CD4-positive, alpha-beta T cell treated with Interleukin-4 for 4 hours (primary cell): ENCODE measurements around the gene MRPS18B.

ENCODE experiments used
- DNase-seq: peaks from one replicate; pipeline ENCODE4 v3.0.0-alpha.2; 2020

The MRPS18B gene

DNA sequence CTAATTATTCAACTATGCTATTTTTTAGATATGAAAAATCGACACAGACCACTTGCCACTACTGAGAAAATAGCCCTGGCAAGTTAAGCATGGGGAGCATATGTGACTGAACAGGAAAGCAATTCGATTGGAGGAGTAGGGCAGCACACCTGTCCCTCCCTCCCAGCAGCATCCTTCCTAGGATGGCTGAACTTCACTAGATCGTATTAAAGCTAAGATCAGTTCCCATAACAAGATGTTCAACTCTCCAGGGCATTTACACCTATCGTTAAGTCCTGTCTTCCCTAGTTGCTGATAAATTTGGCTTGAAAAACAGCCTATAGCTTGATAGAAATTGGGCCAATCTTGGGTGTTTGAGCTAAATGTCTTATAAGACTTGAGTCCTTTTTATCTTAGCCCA is 7.6 kb upstream of the MRPS18B start:
- DNase-seq, result no peak

DNA sequence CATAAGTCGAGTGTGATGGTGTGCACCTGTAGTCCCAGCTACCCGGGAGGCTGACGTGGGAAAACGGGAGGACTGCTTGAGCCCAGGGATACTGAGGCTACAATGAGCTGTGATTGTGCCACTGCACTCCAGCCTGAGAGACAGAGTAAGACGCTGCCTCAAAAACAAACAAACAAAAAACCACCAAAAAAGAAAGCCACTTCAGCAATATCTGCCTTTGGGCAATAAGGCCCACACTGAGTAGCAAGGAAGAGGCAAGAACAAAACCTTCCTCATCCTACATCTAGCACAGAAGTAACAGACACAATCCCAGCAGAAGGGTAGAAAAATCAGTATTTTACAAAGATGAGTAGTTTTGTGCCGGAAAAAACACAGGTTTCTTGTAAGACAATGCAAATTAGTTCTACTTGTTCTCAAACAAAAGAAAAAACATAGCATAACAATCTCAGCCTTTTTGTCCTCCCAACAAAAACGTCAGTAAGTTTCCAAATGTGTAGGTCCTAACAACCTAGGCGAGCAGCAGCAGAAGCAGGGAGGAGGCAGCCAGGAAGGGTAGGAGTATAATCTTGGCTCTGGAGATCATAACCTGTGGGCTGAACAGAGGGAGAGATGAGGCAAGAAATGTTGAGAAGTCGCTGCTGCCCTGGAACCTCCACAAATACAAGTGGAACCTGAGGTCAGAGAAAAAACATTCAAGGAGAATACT is 6.3 kb upstream of the MRPS18B start:
- no peak for DNase-seq

DNA sequence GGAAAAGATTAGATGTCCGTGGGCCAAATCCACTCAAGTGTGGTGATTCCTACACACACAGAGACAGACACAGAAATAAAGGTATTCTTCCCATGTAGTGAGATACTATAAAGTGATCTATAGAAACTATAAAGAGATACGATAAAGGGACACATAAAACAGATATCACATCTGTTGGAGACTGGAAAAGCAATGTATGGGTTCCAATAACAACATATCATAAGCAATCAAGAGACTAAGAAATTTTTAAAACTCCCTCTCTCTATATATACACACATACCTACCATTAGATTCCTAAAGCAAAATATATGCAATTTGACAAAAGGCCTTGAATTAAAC is 5.8 kb upstream of the MRPS18B start:
- DNase-seq, result no peak

DNA sequence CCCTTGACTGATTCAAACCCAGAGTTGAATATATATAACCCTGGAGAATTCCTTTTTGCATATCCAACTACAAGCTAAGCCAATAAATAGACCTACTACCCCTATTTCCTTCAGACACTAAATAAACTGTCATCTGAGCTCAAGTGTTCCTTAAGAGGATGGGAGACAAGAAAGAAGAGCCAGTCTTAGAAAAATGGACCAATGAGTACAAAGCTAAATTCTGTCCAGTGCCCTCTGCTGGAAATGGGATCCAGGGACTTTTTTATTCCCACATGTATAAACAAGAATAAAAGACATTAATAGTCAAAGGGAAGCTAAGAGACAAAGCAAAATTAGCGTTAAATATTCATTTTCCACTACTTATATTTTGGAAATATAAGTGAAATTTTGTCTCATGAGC is 5.4 kb upstream of the MRPS18B start:
- no peak for DNase-seq

DNA sequence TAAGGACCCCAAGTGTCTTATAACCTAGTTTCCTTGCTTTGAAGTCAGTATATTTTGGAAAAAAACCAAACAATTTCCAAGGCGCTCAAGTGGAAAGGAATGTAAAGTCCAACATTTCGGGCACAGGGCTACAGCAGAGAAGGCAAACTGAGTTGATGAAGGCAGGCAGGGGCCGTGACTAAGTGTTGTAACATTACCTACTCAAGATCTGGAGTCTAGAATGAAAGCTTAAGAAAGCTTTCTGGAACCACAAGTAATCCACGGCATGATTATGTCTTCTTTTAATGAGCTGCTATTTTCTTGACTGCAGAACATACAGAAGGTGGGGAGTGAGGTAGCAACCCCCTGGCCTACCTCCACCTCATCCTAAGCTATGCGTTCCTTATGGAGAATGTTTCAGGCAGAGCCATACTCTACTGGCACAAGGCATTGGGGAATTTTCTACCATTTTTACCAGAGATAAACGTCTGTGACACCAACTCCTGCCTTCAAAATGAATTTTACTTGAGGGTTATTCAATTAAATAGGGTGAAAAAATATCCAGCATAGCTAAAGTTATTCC is 4.9 kb upstream of the MRPS18B start:
- DNase-seq, result no peak

DNA sequence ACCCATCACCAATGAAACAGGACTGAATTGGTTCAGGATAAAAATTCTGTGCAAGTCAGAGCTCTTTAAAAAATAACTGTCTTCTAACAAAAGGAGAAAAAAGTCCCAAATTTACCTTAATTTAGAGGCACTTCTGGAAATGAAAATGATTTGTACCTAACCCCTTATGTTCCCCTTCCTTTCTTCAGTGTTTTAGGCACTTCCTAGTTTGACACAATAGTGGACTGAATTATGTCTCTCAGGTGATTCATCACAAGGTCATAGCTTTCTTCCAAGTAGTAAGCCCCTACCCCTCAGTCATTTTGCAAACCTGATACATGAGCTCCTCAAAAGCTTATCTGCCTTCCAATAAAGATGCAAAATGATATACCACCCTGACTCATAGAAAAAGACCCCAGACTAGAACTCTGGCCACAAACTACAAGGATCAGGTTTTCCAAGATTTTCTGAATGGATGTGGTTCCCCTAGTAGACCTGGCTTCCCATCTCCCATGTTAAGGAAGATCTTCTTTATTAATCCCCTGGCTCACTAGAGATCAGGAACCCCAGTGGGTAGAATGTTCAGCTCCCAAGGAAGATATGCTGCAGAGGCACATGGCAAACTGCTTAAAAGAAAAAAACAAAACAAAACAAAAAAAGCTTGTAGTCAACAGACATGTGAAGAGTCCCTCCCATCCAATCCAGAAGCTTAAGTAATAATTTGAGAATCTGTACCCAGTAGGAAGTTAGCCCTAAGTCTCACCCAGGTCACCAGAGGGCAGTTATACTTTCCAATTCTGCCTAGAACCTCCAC is 4.2 kb upstream of the MRPS18B start:
- DNase-seq, result peak; percentile 20

DNA sequence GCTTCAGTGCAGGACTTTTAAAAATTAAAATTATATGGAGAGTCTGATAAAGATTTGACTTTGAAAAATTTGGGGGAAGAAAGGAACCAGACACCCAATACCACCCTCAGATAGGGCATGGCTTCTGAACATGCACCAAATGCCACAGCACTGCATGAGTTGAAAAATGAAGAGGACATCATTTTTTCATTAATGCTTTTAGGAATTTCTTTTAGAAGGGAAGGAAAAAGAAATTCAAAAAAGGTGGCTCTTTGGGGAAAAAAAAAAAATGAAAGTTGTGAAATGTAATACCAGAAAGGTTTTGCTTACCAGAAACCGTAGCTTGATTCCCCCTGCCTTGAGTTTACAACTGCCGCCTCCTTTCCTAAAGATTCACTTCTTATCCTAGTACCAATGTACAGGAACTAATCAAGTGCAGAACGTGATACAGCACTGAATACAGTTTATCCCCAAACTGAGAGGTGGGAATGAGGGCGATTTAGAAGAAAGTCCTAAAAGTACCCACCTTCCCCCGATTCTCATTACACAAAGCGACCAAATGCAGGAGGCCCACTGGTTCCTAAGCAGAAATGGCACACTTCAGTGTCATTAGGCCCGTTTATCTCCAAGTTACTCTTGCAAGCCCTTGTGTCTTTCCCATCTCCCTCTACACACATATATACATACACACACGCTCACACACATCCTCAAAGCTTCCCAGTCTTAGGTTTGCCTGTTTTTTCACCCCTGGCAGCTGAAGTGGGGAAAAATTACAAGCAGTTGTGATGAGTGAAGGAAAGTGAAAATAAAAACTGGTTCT is 3.4 kb upstream of the MRPS18B start:
- no peak for DNase-seq

DNA sequence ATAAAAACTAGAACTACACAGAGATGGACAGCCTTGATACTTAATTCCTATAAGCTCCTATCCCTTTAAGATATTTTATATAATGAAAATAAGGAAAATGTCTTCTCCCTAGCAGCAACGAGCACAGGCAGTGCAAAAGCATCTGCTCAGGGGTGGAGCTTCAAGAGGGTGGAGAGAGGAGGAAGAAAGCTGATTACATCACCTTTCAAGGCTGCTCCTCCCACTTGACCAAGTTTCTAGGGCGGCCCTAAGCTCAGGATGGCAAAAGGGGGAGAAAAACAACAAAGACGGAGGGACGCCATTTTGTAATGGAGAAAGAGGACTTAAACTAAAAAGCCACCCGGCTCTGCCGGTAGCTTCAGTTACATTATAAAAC is 2.8 kb upstream of the MRPS18B start:
- peak; percentile 96 for DNase-seq

DNA sequence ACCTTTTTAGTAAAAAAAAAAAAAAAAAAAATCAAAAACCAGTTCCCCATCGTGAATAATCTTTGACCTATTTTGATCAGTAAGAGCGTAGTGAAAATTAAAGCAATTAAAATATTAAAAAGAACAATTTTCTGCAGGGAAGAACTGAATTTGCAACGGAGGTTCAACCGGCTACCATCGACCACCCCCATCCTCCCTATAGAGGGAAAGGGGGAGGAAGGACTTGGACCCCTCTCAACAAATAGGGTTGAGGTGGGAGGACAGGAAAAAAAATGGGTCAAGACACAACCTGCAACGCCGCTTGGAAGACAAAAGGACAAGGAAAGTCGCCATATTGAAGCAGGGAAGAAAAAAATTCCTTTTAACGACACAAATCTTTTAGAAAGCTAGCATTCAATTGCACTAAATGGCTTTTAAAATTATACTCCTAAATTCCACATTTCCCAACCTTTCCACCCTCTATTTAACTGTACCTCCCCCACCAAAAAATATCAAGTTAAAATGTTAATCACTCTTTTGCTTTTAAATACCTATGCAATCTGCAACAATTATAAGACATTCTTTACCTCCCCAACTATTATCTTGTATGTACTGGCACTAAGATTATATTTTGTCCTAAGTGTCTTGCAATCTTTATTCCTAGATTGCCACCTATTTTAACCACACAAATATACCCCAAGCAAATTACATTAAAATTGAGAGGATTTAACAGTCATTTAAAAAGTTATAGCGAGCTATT is 2.3 kb upstream of the MRPS18B start:
- peak; percentile 46 for DNase-seq

DNA sequence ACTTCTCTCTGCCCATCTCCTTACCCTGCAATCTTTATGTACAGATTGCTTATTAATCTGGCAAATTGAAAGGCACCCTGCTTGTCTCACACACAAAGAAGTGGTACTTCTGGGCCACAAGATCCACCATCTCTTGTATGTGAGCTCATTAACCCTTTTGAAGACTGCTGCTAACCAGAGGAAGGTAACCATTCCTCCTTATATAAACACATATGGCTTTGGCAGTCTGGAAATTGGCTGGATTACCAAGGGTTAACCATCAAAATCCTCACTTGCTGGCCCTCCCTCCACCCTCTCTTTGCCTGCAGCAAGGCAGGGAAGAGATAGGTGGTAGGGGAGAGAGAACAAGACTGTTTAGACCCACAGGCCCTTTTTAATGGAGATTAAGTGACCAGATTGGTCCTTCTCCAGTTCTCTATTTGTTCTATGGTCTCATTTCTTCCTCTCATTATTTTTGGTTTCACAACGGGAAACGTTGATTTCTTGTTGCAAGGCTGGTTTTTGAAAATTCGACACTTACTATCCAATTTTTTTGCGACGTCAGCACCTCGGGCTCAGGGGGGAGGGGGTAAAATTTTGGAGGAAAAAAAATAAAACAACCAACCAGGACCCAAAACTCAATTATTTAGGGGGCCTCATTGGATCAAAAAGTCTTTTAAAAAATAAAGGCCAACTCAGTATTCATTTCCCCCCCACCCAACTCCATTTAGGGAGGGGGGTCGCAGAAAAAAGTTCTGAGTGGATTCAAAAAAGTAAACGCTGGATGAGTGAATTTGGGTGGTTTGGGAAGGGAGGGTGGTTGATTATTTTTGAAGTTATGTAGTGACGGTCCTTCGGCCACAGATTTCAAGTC is 1.5 kb upstream of the MRPS18B start:
- peak; percentile 63 for DNase-seq

DNA sequence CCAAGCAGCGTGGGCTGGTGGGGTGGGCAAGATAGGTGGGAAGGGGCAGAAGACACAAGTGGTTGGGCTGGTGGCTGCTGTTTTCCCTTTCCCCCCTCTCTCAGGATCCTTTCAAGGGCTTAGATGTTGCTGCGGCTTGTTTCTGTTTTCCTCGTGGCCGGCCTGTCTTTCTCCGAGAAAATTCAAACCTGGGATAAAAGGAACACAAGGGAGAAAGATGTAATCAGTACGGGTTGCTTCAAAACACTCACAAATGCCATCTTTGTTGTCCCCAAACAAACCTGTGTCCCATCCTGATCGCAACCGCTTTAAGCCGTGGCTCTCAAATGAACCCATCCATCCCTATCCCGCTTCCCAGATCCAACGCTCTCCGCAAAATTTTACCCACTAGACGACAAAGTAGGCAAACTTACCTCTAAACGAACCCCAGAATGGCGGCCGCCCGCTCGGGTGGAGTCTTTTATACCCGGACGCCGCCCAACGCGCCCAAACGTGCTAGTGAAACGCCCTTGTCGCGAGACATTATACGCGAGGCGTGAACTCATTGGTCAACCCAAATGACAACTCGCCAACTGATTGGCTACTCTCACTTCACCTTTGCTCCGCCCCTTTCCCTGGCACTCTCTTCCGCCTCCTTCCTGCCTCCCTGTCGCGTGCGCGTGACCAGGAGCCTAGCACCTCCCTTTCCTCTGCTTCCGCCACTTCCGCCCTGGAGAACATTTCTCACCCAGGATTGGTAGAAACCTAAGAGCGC is 652 bp upstream of the MRPS18B start, which contains the start of gene PPP1R10:
Gene PPP1R10 (minus strand): TSS at position 433 of the 754 bp plus-strand sequence. CDS start 7,299 bp downstream, outside the sequence.
- DNase-seq, result peak; percentile 100

DNA sequence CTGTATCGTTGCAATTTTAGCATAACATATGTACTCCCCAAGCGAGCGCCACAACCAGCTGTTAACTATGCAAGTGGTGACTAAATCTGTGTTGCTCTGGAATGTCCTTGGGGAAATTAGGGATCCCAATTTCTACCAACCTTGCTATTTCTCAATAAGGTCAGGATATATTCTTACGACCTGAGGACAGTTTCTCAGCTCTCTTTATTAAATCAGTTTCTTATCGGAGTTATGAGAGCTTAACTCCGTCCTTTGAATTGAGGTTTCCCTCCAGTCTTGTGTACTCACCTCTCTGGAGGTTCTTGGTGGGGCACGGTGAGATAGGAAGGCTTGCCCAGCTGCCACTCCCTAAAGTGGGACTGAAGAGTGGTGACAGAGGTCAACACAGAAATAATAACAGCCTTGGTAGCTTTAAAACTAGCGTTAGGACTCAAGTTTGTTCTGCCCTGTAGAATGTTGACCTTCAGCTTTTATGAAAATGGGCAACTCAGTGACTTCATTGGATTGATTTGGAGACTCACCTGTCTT is 694 bp downstream of the MRPS18B start:
- no peak for DNase-seq

DNA sequence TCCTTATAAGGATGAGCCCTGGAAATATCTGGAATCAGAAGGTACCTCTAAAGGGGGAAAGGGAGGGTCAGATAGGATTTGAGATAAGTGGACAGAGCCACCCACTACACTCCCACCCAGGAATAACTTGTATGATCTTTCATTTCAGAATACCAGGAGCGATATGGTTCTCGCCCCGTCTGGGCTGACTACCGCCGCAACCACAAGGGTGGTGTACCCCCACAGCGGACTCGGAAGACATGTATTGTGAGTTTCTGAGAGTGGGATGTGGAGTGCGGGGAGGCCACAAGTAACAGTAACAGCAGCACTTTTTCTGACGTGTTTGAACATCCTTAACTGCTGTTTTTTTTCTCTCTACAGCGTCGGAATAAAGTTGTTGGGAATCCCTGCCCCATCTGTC is 1.9 kb downstream of the MRPS18B start:
- no peak for DNase-seq

DNA sequence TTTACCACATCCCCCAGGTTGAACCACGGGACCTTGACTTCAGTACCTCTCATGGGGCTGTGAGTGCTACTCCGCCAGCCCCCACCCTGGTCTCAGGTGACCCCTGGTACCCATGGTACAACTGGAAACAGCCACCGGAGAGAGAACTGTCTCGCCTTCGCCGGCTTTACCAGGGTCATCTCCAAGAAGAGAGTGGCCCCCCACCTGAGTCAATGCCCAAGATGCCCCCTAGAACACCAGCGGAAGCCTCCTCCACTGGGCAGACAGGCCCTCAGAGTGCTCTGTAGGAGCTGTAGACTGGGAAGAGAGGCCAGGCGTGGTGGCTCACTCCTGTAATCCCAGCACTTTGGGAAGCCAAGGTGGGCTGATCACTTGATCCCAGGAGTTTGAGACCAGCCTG is 7.9 kb downstream of the MRPS18B start:
- no peak for DNase-seq

DNA sequence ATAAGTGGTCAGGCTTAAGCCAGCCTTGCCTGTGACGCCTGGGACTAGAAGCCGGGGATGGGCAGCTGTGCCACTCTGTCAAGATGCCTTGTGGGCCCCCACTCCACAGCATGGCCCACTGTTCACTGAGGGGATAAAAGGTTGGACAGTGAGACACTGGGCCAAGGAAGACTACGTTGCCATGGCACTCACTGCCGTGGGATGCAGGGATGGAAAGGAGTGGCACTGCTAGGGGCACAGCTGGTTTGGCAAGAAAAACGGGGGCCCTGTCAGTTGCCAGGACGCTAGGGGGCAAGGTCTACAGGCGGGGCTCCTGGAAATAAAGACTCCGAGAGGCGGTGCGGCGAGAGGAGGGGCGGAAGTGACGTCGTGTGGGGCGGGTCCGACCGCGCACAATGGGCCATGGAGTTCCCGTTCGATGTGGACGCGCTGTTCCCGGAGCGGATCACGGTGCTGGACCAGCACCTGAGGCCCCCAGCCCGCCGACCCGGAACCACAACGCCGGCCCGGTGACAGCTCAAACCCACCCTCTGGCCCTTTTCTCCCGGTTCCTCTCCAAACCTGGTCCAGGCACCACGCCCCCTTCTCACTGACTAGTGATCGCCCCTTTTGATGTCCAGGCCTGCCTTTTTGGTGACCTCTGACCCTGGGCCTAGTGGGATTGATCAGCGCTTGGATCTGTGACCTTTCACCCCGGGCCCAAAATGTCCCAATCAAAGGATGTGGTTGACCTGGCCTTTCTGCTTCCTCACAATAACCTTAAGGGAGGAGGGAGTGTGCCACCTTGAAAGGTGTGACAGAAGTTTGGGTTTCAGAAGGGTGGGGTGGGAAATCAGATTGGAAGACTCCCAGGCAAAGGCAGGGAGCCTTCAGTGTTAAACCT is 9.1 kb downstream of the MRPS18B start, which contains the start of gene ATAT1:
Gene ATAT1 (plus strand): TSS at position 391 of the 883 bp plus-strand sequence.
- peak; percentile 85 for DNase-seq

DNA sequence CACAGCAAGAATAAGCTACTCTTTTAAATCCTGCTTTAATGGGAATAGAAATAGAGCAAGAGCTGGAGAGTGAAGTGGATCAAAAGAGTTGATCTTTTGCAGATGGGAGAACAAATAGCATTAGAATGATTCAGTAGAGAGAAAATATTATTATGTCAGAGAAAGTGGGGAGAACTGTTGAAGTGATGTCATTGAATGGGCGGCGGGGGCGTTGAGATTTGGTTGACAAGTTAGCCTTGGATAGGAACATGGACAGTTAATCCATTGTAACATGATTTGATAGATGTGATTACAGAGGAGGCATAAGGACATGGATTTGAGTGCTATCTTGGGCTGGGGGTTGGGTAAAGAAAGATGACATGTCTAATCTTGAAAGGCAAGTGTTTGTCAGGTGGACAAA is 18.2 kb downstream of the MRPS18B start:
- DNase-seq, result no peak

DNA sequence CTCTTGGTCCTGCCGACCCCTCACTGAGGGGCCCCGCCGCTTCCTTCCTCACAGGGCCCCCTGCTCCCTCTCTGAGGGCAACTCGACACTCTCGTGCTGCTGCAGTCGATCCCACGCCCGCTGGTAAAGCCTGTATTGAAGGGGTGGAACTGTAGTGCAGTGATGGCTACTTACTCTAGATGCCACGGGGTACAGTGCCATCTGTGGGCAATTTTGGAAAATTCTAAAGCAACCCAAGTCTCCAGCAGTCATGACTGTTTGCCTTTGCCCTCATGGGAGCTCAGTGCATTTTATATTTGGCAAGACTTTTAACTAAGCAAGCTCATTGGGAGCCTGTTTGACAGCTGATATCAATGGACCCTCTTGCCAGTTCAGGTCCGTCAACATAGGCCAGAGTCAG is 22.8 kb downstream of the MRPS18B start:
- DNase-seq, result no peak

DNA sequence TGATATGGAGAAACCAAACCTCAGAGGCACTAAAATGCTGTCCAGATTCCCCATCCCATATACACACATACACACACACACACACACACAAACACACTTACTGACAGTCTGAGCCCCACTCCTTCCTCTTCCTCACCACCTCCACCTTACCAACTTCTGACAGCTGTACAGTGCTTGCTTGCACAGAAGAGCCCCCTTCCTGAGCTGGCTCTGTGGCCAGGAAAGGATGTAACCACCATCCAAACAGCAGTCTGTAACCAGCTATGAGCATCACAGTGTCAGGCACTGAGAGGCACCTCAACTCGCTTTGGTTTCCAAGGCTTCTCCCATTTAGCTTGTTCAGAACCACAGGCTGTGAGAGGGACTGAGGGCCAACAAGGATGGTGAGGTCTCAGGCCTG is 23.4 kb downstream of the MRPS18B start:
- DNase-seq, result no peak

DNA sequence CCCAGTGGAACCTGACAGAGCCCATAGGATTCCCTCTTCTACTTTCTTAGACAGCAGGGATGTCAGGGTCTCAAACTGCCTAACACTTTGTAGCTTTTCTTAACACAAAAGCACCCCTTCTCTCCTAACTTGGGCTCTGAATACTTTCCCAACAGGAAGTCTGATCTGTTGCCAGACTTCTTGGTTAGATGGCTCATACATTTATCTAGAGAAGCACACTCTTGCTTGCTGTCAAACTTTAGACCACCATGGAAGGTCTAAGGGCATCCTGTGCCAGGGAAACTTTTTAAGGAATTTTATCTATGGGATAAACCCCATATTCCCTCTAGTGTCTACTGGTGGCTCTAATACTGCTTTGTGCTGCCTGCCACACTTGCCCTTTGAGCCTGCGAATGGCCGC is 26.0 kb downstream of the MRPS18B start:
- DNase-seq, result no peak

DNA sequence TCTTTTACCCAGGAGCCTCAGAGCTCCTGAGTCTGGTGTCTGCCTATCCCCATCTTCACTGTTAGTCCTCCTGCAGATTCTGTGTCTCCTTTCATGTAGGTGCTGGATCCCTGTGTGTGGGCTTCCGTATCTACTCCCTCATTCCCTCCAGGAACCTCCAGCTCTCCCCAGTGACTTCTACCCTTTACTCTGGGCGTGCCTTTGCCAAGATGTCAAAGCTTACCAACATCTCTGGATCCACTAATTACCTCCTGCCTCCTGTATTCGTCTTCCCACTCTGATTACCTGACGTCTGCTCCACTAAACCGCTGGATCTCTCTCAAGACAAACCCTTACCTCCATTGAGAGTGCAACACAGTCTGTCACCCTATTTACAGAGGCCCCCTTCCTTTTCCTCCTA is 27.1 kb downstream of the MRPS18B start:
- no peak for DNase-seq
